GM12892 (cell line): ENCODE results near the gene TOP3B.

Experiments
- DNase-seq: peaks from one replicate; pipeline ENCODE4 v3.0.0; 2011; ENCODE audit not compliant: insufficient read length
- FAIRE-seq: peaks from 2 replicates; lab custom pipeline; 2011; peaks lifted over from hg19 to GRCh38; lab: Jason Lieb, UNC
- POLR2A ChIP-seq: IDR thresholded peaks from 2 replicates; pipeline ENCODE4 v1.6.1; 2011; ENCODE audit warnings: low read depth, low read length, control low read depth
- POLR2AphosphoS5 ChIP-seq: IDR thresholded peaks from 2 replicates; pipeline ENCODE4 v1.6.1; 2011; ENCODE audit warnings: low read depth, low read length, control low read depth
- TAF1 ChIP-seq: IDR thresholded peaks from 2 replicates; pipeline ENCODE4 v1.6.1; 2011; ENCODE audit warnings: low read depth, mild to moderate bottlenecking, control low read depth, low read length, borderline replicate concordance

TOP3B gene

DNA sequence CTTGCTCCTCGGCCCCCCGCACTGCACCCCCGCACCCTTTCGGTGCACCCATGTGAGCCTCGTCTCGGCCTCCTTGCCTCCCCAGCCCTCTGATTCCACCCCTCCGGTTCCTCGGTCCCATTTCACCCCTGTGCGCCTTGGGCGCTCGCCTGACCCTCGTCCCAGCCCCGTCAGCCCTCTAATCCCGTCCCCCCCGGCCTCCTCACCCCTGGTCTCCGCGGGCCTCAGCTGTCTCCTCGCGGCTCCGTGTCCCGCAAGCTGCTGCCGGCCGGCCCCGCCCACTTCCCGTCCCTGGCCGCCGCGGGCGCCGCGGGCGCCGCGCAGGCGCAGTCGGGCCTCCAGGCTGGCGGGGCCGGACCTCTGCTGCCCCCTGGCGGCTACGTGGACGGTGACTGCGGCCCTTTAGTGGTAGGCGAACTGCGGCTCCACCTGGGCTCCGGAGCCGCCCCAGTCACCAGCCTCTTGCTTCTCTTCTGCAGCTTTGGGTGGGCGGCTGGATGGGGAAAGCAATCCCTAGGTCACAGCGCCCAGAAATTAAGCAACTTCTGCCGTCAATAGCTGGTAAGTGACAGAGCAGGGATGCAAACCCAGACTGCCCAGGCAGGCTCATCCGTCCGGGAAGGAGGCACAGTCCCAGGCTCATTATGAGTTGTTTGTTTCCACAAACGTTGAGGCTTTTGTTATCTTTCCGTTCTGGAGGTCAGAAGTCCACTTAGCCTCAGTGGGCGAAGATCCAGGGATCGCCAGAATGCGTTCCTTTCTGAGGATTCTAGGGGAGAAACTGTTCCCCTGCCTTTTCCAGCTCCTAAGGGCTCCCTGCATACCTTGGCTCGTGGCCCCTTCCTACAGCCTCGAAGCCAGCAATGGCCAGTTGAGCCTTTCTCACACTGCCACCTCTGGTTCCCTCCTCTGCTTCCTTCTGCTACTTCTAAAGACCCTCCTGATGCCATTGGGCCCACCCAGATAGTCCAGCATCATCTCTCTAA, 29.7 kb downstream of the TOP3B start, which contains the start of gene PPM1F:
PPM1F (minus strand) TSS at position 263 of the 986 bp plus-strand sequence. CDS start 6,800 bp downstream, outside the sequence.
- DNase-seq, result peak; percentile 97
- peak; percentile 96 for FAIRE-seq
- no peak for TF ChIP-seq POLR2A
- TF ChIP-seq POLR2AphosphoS5, result no peak
- no peak for TF ChIP-seq TAF1

DNA sequence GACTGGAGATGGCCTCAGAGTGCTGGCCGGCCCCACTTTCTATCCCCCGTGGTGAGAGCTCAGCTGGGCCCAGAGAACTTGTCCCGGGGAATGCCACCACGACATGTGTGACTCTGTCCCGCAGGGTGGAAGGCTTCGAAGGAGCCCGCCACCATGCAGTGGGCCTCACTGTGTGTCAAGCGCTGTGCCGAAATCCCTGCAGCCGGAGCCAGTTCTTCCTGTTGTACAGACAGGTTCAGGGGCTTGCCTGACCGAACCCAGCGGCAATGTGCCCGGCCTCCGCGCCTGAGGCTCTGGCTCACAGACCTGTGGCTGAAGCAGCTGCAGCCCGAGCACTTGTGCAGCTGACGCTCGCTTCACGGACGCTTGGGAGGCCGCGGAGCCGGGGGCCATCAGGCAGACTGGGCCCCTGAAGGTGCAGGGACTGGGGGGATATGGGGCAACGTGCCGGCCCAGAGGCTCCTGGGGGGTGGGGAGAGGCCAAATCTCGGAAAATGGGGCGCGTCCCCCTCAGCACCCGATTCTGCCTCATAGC, 30.6 kb downstream of the TOP3B start:
- TF ChIP-seq TAF1, result no peak
- FAIRE-seq, result no peak
- no peak for DNase-seq

DNA sequence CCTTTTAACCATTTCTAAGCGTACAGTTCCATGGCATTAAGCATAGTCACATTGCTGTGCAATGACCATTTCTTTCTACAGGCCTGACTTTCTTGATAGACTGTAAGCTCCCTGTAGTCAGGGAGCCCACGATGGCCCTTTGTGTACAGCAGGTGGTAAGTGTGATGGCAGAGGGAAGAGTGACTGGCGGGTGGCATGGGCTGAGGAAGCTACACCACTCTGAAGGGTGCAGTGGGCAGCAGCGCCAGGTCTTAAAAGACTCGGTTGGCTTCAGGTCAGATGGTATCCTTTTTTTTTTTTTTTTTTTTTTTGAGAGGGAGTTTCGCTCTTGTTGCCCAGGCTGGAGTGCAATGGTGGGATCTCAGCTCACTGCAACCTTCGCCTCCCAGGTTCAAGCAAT, 31.5 kb downstream of the TOP3B start:
- TF ChIP-seq POLR2AphosphoS5 (no peak), TAF1 (no peak), POLR2A (no peak)
- no peak for FAIRE-seq
- no peak for DNase-seq

GRCh38 chr22:21949948-21950347, 32.6 kb downstream of the TOP3B start:
- FAIRE-seq (no peak), DNase-seq (no peak)
- TF ChIP-seq POLR2A, result no peak
- TF ChIP-seq TAF1, result no peak

DNA sequence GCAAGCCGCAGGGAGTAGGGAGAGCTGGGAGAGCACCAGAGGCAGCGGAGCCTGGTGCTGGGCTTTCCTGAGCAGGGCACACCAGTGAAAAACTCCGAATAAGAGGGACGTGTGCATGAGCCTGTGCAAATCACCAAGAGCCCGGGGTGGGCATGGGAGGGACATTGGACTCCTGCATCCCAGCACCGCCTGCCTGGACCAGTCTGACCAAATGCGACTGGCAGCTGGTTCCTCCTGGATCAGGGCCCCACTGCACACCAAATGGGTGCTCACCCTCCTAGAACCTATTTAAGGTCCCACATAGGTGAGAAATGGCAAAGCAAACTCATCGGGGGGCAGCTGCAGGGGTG, 33.0 kb downstream of the TOP3B start:
- TF ChIP-seq POLR2A (no peak), TAF1 (no peak), POLR2AphosphoS5 (no peak)
- FAIRE-seq (no peak), DNase-seq (no peak)

DNA sequence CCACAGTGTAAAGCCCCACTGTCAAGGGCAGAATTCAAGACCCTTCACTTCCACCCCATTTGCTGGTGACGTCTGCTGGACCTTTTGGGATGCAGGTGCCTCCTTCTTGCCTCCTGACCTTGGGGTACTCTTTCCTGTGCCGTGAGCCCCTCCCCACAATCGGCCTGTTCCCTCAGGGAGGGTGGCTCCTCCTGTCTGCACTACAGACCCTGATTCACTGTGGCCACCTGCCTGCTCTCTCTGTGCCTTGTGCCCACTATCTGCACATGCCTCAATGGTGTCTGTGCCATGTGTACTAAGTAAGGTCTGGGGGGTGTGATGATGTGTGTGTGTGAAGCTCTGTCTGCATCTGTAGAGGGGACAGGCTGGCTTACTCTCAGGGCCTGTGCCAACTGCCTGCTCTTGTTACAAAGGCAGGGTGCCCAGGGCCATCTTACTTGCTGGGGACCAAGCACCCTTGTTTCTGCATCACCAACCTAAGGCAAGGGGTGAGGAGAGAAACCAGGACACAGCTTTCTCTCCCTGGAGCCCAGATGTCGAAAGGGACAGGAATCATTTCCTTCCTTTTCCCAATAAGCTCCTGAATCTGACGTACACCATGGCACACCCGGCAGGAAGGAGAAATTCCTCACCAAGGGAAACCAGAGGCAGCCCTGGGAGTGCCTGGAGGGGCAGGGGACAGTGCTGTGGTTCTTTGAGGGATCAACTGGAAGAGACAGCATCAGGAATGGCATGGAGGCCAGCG, 33.6 kb downstream of the TOP3B start:
- no peak for DNase-seq
- FAIRE-seq, result no peak
- no peak for TF ChIP-seq POLR2AphosphoS5
- no peak for TF ChIP-seq POLR2A
- no peak for TF ChIP-seq TAF1

DNA sequence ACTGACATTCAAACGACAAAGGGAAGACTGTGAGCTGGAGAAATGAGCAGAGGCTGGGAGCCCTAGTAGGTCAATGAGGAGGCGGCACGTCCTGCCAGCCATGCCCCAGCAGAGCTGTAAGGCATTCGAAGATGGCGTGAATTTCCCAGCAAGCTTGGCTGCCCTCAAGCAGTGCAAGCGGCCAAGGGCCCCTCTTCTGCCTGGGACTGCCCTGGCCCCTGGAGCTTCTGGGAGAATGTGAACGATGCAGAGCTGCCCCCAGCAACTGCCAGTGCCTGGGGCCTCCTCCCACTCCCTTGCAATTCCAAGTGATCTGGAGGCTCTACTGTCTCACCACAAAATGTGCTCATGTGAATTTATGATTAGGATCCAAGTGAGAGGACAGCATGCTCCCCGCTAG, 34.2 kb downstream of the TOP3B start:
- DNase-seq, result no peak
- FAIRE-seq, result no peak
- TF ChIP-seq TAF1, result no peak
- no peak for TF ChIP-seq POLR2AphosphoS5
- no peak for TF ChIP-seq POLR2A

DNA sequence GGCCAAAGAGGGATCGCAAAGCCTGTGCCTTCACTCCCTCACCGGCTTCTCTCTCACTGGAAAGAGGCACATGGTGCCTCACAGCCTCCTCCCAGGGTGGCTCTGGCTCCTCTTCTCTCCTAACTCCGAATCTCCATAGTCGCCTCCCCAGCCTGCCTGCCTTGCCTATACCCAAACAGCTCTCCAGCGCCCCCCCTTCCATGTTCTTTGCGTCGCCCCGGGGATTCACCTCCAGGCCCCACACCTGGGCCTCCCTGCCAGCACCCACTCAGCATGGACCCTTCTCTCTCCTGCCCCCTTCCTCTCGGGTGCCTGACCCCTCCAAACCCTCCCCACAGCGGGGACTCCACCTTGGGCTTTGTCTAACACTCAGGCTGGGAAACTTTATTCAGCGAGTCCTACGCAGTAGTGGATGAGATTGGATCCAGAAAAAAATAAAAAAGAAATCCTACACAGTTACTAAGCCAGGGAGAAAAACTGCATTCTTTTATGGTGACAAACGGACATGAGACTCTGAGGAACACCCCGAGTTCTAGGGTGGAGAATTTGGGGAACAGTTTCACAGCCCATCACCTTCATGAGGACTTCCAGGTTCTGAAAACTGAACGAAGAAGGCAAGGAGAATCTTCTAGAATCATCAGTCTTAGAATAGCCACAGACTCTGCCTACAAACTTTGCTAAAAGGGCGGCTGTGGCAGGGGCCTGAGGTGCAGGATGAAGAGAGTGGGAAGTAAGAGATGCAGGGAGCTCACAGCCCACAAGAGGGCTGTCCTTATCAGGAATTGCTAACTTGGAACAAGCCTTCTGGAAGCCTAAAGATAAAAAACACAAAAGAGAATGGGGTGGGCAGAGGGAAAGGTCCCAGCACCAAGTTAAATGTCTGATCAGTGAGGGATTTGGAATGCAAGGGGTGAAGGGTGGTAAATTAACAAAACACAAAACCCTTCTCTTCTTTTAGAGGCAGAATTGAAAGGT, 35.3 kb downstream of the TOP3B start:
- TF ChIP-seq POLR2AphosphoS5 (no peak), TAF1 (no peak), POLR2A (no peak)
- DNase-seq, result no peak
- FAIRE-seq, result no peak

DNA sequence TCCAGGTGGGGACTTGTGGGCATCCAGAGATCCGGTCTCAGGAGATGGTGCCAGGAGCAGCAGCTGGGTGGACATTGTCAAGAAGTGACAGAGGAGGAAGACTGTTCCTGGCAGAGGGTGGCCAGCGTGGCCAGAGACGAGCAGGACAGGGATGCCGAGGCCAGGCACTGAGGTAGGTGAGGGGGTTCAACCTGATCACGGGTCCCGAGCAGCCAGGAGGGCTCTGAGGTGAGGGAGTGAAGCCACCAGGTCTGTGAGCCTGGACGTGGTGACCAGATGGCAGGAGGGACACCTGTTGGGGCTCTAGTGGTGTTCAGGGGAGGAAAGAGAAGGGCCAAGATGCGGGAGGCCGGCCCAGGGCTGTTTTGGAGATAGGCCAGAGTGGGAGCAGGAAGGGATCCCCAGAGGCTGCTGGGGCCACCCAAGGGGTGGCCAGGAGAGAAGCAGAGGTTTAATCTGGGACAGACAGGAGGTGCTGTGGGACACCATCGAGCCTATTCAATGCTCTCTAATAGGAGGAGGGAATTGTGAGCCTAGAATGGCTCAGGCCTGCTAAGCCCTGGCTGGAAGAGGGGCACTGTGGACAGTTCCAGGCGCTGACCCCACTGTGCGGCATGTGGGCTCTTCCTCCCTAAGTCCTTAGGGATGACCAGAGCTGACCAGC, 36.2 kb downstream of the TOP3B start:
- no peak for DNase-seq
- TF ChIP-seq POLR2A (no peak), TAF1 (no peak), POLR2AphosphoS5 (no peak)
- FAIRE-seq, result no peak
